H1 (cell line): ENCODE data around the gene AGER. TPM values are rescaled to one million over a fixed set of nuclear protein-coding genes. Genes with fewer than 3 reads are reported as not detected.
A peak's percentile ranks its signal among the peaks of the same experiment; 100 is the strongest.

Experiments
- CTCF ChIA-PET: fragments of 300-600 bp; sonication (Branson Sonifier 250); formaldehyde crosslinking; loops from one replicate; lab custom pipeline; 2021; ENCODE audit not compliant: partially characterized antibody; lab: Charles Lee
- POLR2A ChIA-PET: fragments of 300-600 bp; sonication (Branson Sonifier 250); formaldehyde crosslinking; loops from one replicate; lab custom pipeline; 2021; ENCODE audit warnings: inconsistent platforms; ENCODE audit not compliant: partially characterized antibody; lab: Charles Lee
- DNase-seq, 2 experiments: peaks; one replicate each; pipeline versions ENCODE4 v3.0.0 to v3.0.0-alpha.2; 2010 to 2022; ENCODE audit warnings: low spot score in 2 of 2, low read depth in 1 of 2, mixed read lengths in 1 of 2
- FAIRE-seq: peaks from 2 replicates; lab custom pipeline; 2011; peaks lifted over from hg19 to GRCh38; lab: Jason Lieb, UNC
- H2AFZ ChIP-seq: 2 replicates; pipeline ENCODE4 v1.8.1; 2012; ENCODE audit warnings: low read length, inconsistent platforms
- H2AK5ac ChIP-seq: 2 replicates; pipeline ENCODE4 v1.6.1; 2013; ENCODE audit warnings: low read depth, low read length
- H2BK120ac ChIP-seq: replicated peaks from 2 replicates; pipeline ENCODE3; 2013; ENCODE audit warnings: low read depth, low read length, inconsistent platforms
- H2BK12ac ChIP-seq: 2 replicates; pipeline ENCODE4 v1.6.1; 2013; ENCODE audit warnings: low read depth, low read length
- H2BK15ac ChIP-seq: 2 replicates; pipeline ENCODE4 v1.6.1; 2013; ENCODE audit warnings: low read length
- H2BK20ac ChIP-seq: 2 replicates; pipeline ENCODE4 v1.6.1; 2013; ENCODE audit warnings: low read length
- H2BK5ac ChIP-seq: 2 replicates; pipeline ENCODE4 v1.6.1; 2013; ENCODE audit warnings: low read depth, low read length
- H3K14ac ChIP-seq: 2 replicates; pipeline ENCODE4 v1.6.1; 2013; ENCODE audit warnings: inconsistent platforms; ENCODE audit not compliant: insufficient read length
- H3K18ac ChIP-seq: 2 replicates; pipeline ENCODE4 v1.6.1; 2013; ENCODE audit warnings: low read length; ENCODE audit errors: extremely low read depth
- H3K23ac ChIP-seq: 2 replicates; pipeline ENCODE4 v1.6.1; 2013; ENCODE audit warnings: inconsistent platforms; ENCODE audit not compliant: insufficient read length
- H3K23me2 ChIP-seq: 2 replicates; pipeline ENCODE4 v1.6.1; 2013; ENCODE audit warnings: low read depth, low read length
- H3K27ac ChIP-seq: 2 replicates; pipeline ENCODE4 v1.6.1; 2011; ENCODE audit warnings: low read depth, low read length, inconsistent platforms
- H3K27me3 ChIP-seq, 4 experiments: replicated peaks in 1 of 4; 1 replicate in 1 of 4; 2 replicates in 3 of 4; pipeline versions ENCODE4 v1.6.1 to v1.8.1; 2011 to 2013; ENCODE audit warnings: low read length in 3 of 4, mild to moderate bottlenecking in 3 of 4, inconsistent platforms in 2 of 4, mixed read lengths in 2 of 4, moderate library complexity in 1 of 4; ENCODE audit not compliant: control insufficient read depth in 3 of 4, insufficient read depth in 3 of 4; ENCODE audit errors: extremely low read depth in 1 of 4
- H3K36me3 ChIP-seq, 4 experiments: 2 replicates each; pipeline versions ENCODE4 v1.6.1 to v1.8.1; 2011 to 2013; ENCODE audit warnings: mild to moderate bottlenecking in 4 of 4, low read length in 3 of 4, moderate library complexity in 2 of 4, control low read depth in 1 of 4, inconsistent platforms in 1 of 4; ENCODE audit not compliant: insufficient read depth in 4 of 4, control insufficient read depth in 2 of 4
- H3K4ac ChIP-seq: replicated peaks from 2 replicates; pipeline ENCODE3; 2013; ENCODE audit warnings: low read length, low read depth, mixed read lengths, inconsistent platforms; ENCODE audit not compliant: insufficient read length
- H3K4me1 ChIP-seq, 4 experiments: replicated peaks in 1 of 4; 1 replicate in 1 of 4; 2 replicates in 3 of 4; pipeline versions ENCODE4 v1.6.1 to v1.8.1; 2011 to 2013; ENCODE audit warnings: low read length in 3 of 4, inconsistent platforms in 2 of 4, mixed read lengths in 1 of 4; ENCODE audit not compliant: insufficient read depth in 4 of 4, control insufficient read depth in 3 of 4
- H3K4me2 ChIP-seq, 2 experiments: 2 replicates each; pipeline versions ENCODE4 v1.6.1 to v1.8.1; 2011 to 2013; ENCODE audit warnings: low read depth in 2 of 2, low read length in 2 of 2, control low read depth in 1 of 2, inconsistent platforms in 1 of 2, mild to moderate bottlenecking in 1 of 2; ENCODE audit not compliant: insufficient read depth in 1 of 2
- H3K4me3 ChIP-seq, 4 experiments: fragments of 200-600, 300-600 bp in 1 of 4; sonication (generic), shearing (Covaris generic), sonication (Bioruptor Twin) in 1 of 4; 2 replicates each; pipeline versions ENCODE4 v1.5.1 to v1.8.1; 2011 to 2016; ENCODE audit warnings: low read length in 4 of 4, low read depth in 3 of 4, control low read depth in 2 of 4, inconsistent platforms in 2 of 4, mild to moderate bottlenecking in 2 of 4, mixed read lengths in 1 of 4, moderate library complexity in 1 of 4; ENCODE audit not compliant: insufficient read depth in 2 of 4; ENCODE audit errors: extremely low read depth in 1 of 4
- H3K56ac ChIP-seq: replicated peaks from 2 replicates; pipeline ENCODE3; 2013; ENCODE audit warnings: low read depth, mild to moderate bottlenecking, mixed read lengths, low read length, inconsistent platforms; ENCODE audit not compliant: insufficient read length
- H3K79me1 ChIP-seq: 2 replicates; pipeline ENCODE4 v1.6.1; 2013; ENCODE audit warnings: low read depth, low read length, control low read depth
- H3K79me2 ChIP-seq, 2 experiments: 2 replicates each; pipeline versions ENCODE4 v1.6.1 to v1.8.1; 2012 to 2013; ENCODE audit warnings: low read length in 2 of 2, mild to moderate bottlenecking in 2 of 2, inconsistent platforms in 1 of 2; ENCODE audit not compliant: insufficient read depth in 2 of 2, control insufficient read depth in 1 of 2
- H3K9ac ChIP-seq, 4 experiments: replicated peaks in 1 of 4; 1 replicate in 1 of 4; 2 replicates in 3 of 4; pipeline versions ENCODE4 v1.6.1 to v1.8.1; 2011 to 2013; ENCODE audit warnings: low read depth in 3 of 4, low read length in 3 of 4, control low read depth in 2 of 4, mild to moderate bottlenecking in 2 of 4, moderate library complexity in 2 of 4, inconsistent platforms in 1 of 4; ENCODE audit errors: extremely low read depth in 1 of 4
- H3K9me3 ChIP-seq, 2 experiments: 2 replicates each; pipeline versions ENCODE4 v1.6.1 to v1.8.1; 2012 to 2013; ENCODE audit warnings: mild to moderate bottlenecking in 2 of 2, moderate library complexity in 2 of 2, control low read depth in 1 of 2, inconsistent platforms in 1 of 2, low read depth in 1 of 2, low read length in 1 of 2, mixed read lengths in 1 of 2; ENCODE audit not compliant: insufficient read depth in 2 of 2
- H4K20me1 ChIP-seq, 2 experiments: replicated peaks in 1 of 2; 2 replicates each; pipeline versions ENCODE3 to v1.8.1; 2011 to 2013; ENCODE audit warnings: inconsistent platforms in 2 of 2, low read length in 2 of 2, mild to moderate bottlenecking in 1 of 2; ENCODE audit not compliant: insufficient read depth in 2 of 2, control insufficient read depth in 1 of 2
- H4K5ac ChIP-seq: 2 replicates; pipeline ENCODE4 v1.6.1; 2013; ENCODE audit warnings: low read length, low read depth, mixed read lengths, inconsistent platforms; ENCODE audit not compliant: insufficient read length
- H4K8ac ChIP-seq: 2 replicates; pipeline ENCODE4 v1.8.0; 2013; ENCODE audit warnings: mild to moderate bottlenecking, moderate library complexity, low read length, inconsistent platforms; ENCODE audit not compliant: insufficient read depth; ENCODE audit errors: extremely low read depth
- H4K91ac ChIP-seq: replicated peaks from 2 replicates; pipeline ENCODE3; 2013; ENCODE audit warnings: low read length, mixed read lengths, inconsistent platforms; ENCODE audit not compliant: insufficient read length
- ATF3 ChIP-seq: IDR thresholded peaks from 2 replicates; pipeline ENCODE4 v1.6.1; 2011; ENCODE audit warnings: low read depth, mild to moderate bottlenecking, low read length; ENCODE audit not compliant: insufficient read depth
- BCL11A ChIP-seq, 2 experiments: IDR thresholded peaks; one replicate each; pipeline ENCODE4 v1.6.1; 2011; ENCODE audit warnings: low read depth in 2 of 2, low read length in 2 of 2, mild to moderate bottlenecking in 2 of 2
- CBX5 ChIP-seq: fragments of 300-800, 300-1000 bp; sonication (generic); IDR thresholded peaks from 2 replicates; pipeline ENCODE4 v1.7.1; 2016; ENCODE audit warnings: antibody characterized with exemption, low read length, low read depth
- CHD2 ChIP-seq: IDR thresholded peaks from 2 replicates; pipeline ENCODE4 v1.6.1; 2012; ENCODE audit warnings: low read length, improper control_type of control experiment
- CREB1 ChIP-seq: IDR thresholded peaks from 2 replicates; pipeline ENCODE4 v1.6.1; 2012; ENCODE audit warnings: inconsistent platforms
- EP300 ChIP-seq, 2 experiments: IDR thresholded peaks; 1 replicate in 1 of 2; 2 replicates in 1 of 2; pipeline ENCODE4 v1.6.1; 2011 to 2012; ENCODE audit warnings: low read depth in 2 of 2, low read length in 2 of 2, mild to moderate bottlenecking in 2 of 2, borderline replicate concordance in 1 of 2, inconsistent platforms in 1 of 2, moderate library complexity in 1 of 2
- GTF2F1 ChIP-seq: IDR thresholded peaks from 2 replicates; pipeline ENCODE4 v1.6.1; 2012; ENCODE audit warnings: low read depth, low read length, improper control_type of control experiment, borderline replicate concordance
- HDAC2 ChIP-seq, 2 experiments: fragments of 300-600 bp in 1 of 2; sonication (generic) in 1 of 2; IDR thresholded peaks; 2 replicates each; pipeline ENCODE4 v1.6.1; 2011 to 2012; ENCODE audit warnings: low read depth in 2 of 2, low read length in 2 of 2, mild to moderate bottlenecking in 2 of 2, moderate library complexity in 2 of 2, borderline replicate concordance in 1 of 2, inconsistent platforms in 1 of 2
- NANOG ChIP-seq: IDR thresholded peaks from 2 replicates; pipeline ENCODE4 v1.6.1; 2011; ENCODE audit warnings: low read length, low read depth, mild to moderate bottlenecking, inconsistent platforms; ENCODE audit not compliant: insufficient read depth, poor library complexity, severe bottlenecking
- SIN3A ChIP-seq, 2 experiments: IDR thresholded peaks in 1 of 2; conservative IDR thresholded peaks in 1 of 2; 2 replicates each; pipeline ENCODE4 v1.6.1; 2011 to 2012; ENCODE audit warnings: low read length in 2 of 2, improper control_type of control experiment in 1 of 2, low read depth in 1 of 2, mild to moderate bottlenecking in 1 of 2
- SIRT6 ChIP-seq: IDR thresholded peaks from one replicate; pipeline ENCODE4 v1.7.1; 2012; ENCODE audit warnings: low read length, inconsistent platforms
- SP2 ChIP-seq: IDR thresholded peaks from 2 replicates; pipeline ENCODE4 v1.6.1; 2012; ENCODE audit warnings: mild to moderate bottlenecking, low read length, inconsistent platforms
- TCF12 ChIP-seq: IDR thresholded peaks from 2 replicates; pipeline ENCODE4 v1.6.1; 2011; ENCODE audit warnings: low read depth, mild to moderate bottlenecking, low read length
- ZNF274 ChIP-seq: IDR thresholded peaks from 2 replicates; pipeline ENCODE4 v1.7.0; 2012; ENCODE audit warnings: low read length, borderline replicate concordance; ENCODE audit errors: extremely low read depth
- WGBS, 2 experiments: shearing (Covaris generic) in 1 of 2; methylation state at CpG; one replicate each; pipeline versions ENCODE4 v1.1.6 to v1.1.7; 2013 to 2015; ENCODE audit warnings: low lambda C conversion rate in 2 of 2, mixed read lengths in 2 of 2, inconsistent platforms in 1 of 2, low coverage in 1 of 2, missing lambda C conversion rate in 1 of 2; ENCODE audit not compliant: insufficient replicate concordance in 2 of 2, insufficient coverage in 1 of 2, insufficient read length in 1 of 2; ENCODE audit errors: extremely low coverage in 1 of 2, missing lambda C conversion rate in 1 of 2; 5-methylcytosine and 5-hydroxymethylcytosine counted together
- polyA plus RNA-seq, 7 experiments: library from polyadenylated mRNA; depleted of rRNA in 3 of 7; stranded (reverse) in 5 of 7; unstranded in 2 of 7; fragments of >200 nt in 5 of 7; fragments of 200-250 nt in 2 of 7; gene quantifications; 1 replicate in 5 of 7; 2 replicates in 1 of 7; 4 replicates in 1 of 7; pipeline versions ENCODE4 v1.2.1 to v1.2.3, GENCODE V29; 2011 to 2013; ENCODE audit warnings: missing spikeins in 2 of 7, mixed read lengths in 2 of 7
- total RNA-seq: library from RNA; stranded (reverse); fragmentation: NEBNext Ultra II Directional; extraction: Animal tissue kit (Norgen Biotek cat#: 25700); gene quantifications from 2 replicates; pipeline ENCODE4 v1.2.1, GENCODE V29; 2021

Gene AGER
- total and polyA plus RNA-seq, 2 of the 8 experiments (the other 6 are each of a cell fraction or from before 2014, with no cell fraction given) = 3.8 to 10.9 TPM

GRCh38 chr6:32218167-32218566 lies 34.1 kb upstream of the AGER start:
- no peaks in the 10 kb centered on the region for H3K79me1 ChIP-seq
- no peak overlapping the region for H2BK15ac ChIP-seq
- no peaks in the 10 kb centered on the region for H3K9me3 ChIP-seq
- no peak overlapping the region for H3K14ac ChIP-seq
- no peak overlapping the region for H2AK5ac ChIP-seq
- H3K23me2 ChIP-seq = no peaks in the 10 kb centered on the region; the same call in 1 of the 2 replicates
- CTCF ChIA-PET = interaction anchor here (1.0 kb wide), 1 partner anchor 28 kb away, joined by 5 read pairs; no protein-coding TSS in a partner anchor
- no peak overlapping the region for H3K4me3 ChIP-seq
- no peak overlapping the region for H3K4ac ChIP-seq
- H2BK12ac ChIP-seq = no peak overlapping the region
- peaks cover 0 to under 1% (median 0%) of the 10 kb centered on the region in 4 experiments; a peak in 1 of 7 replicates for H3K4me1 ChIP-seq
- POLR2A ChIA-PET = no interaction called here
- H3K27ac ChIP-seq = no peak overlapping the region
- H3K56ac ChIP-seq = no peak overlapping the region
- no peak overlapping the region for H4K91ac ChIP-seq
- no peak overlapping the region for H3K4me2 ChIP-seq
- no peak overlapping the region for H3K18ac ChIP-seq
- H4K20me1 ChIP-seq = no peaks in the 10 kb centered on the region
- H2AFZ ChIP-seq = no peak overlapping the region
- DNase-seq (no peak), FAIRE-seq (no peak)
- peak overlapping the region; percentile 13; the same call in 1 of the 2 replicates for H2BK5ac ChIP-seq
- H4K8ac ChIP-seq = no peak overlapping the region
- 84% methylated on average over 7 of the region's 7 CpGs; no CpG with 5 or more reads in 1 of the 2 experiments for WGBS, 2 experiments
- no peaks in the 10 kb centered on the region for H3K36me3 ChIP-seq
- H4K5ac ChIP-seq = no peak overlapping the region
- no peak overlapping the region for H3K9ac ChIP-seq
- H2BK120ac ChIP-seq = no peak overlapping the region
- H2BK20ac ChIP-seq = no peak overlapping the region
- no peaks in the 10 kb centered on the region for H3K27me3 ChIP-seq
- H3K23ac ChIP-seq = no peak overlapping the region
- no peaks in the 10 kb centered on the region for H3K79me2 ChIP-seq
- TF ChIP-seq BCL11A (IDR thresholded peaks at IDR 0.05; ENCODE audit: low read depth in 2 of 2, low read length in 2 of 2) = no peak
- TF ChIP-seq CHD2 = no peak
- TF ChIP-seq CREB1 = no peak
- no peak for TF ChIP-seq SP2
- TF ChIP-seq SIN3A (conservative IDR thresholded peaks at IDR 0.05 in 1 of 2, IDR thresholded peaks at IDR 0.05 in 1 of 2; ENCODE audit: low read depth in 1 of 2, low read length in 2 of 2) = no peak
- no peak for TF ChIP-seq GTF2F1
- TF ChIP-seq HDAC2 (IDR thresholded peaks at IDR 0.05; ENCODE audit: borderline replicate concordance in 1 of 2, low read depth in 2 of 2, low read length in 2 of 2) = no peak
- no peak for TF ChIP-seq EP300 (IDR thresholded peaks at IDR 0.05; ENCODE audit: borderline replicate concordance in 1 of 2, low read depth in 2 of 2, low read length in 2 of 2)
- TF ChIP-seq ZNF274 = no peak
- no peak for TF ChIP-seq ATF3
- TF ChIP-seq NANOG = no peak
- TF ChIP-seq SIRT6 = no peak
- no peak for TF ChIP-seq CBX5
- no peak for TF ChIP-seq TCF12
